ENCODE measurements around the gene EVI5.
"Not testable (repeated sequence)": the region's sequence is repeated elsewhere in the genome, so short reads cannot be mapped to it uniquely, and the experiment has no call there.

Gene EVI5

GRCh38 chr1:92563457-92564216 lies 221.3 kb downstream of the EVI5 start:
- no peak for DNase-seq

- no peak for DNase-seq
Measured at GRCh38 chr1:92556350-92556749, 228.6 kb downstream of the EVI5 start.

GRCh38 chr1:92554216-92554615 lies 230.7 kb downstream of the EVI5 start:
- DNase-seq = no peak

GRCh38 chr1:92551916-92552315 lies 233.0 kb downstream of the EVI5 start:
- no peak for DNase-seq

GRCh38 chr1:92544756-92545165 lies 240.1 kb downstream of the EVI5 start:
- DNase-seq = no peak

GRCh38 chr1:92543131-92544055 lies 241.5 kb downstream of the EVI5 start:
- no peak for DNase-seq

- DNase-seq = no peak
Measured at GRCh38 chr1:92538413-92539061, 246.4 kb downstream of the EVI5 start.

- no peak for DNase-seq
Measured at GRCh38 chr1:92538048-92538412, 246.9 kb downstream of the EVI5 start.

GRCh38 chr1:92536980-92537884 lies 247.7 kb downstream of the EVI5 start:
- no peak for DNase-seq

GRCh38 chr1:92536211-92536979 lies 248.5 kb downstream of the EVI5 start:
- DNase-seq = no peak

- DNase-seq = not testable (repeated sequence)
Measured at GRCh38 chr1:92532371-92532770, 252.5 kb downstream of the EVI5 start.

GRCh38 chr1:92531939-92532338 lies 253.0 kb downstream of the EVI5 start:
- not testable (repeated sequence) for DNase-seq

GRCh38 chr1:92527670-92528069 lies 257.2 kb downstream of the EVI5 start:
- DNase-seq = no peak

- DNase-seq = not testable (repeated sequence)
Measured at GRCh38 chr1:92524944-92525590, 259.8 kb downstream of the EVI5 start.

GRCh38 chr1:92519043-92519442 lies 265.9 kb downstream of the EVI5 start:
- DNase-seq = no peak

- DNase-seq = no peak
Measured at GRCh38 chr1:92516574-92516973, 268.3 kb downstream of the EVI5 start.

GRCh38 chr1:92515796-92516201 lies 269.1 kb downstream of the EVI5 start:
- DNase-seq = no peak

- no peak for DNase-seq
Measured at GRCh38 chr1:92511541-92511940, 273.4 kb downstream of the EVI5 start.

- no peak for DNase-seq
Measured at GRCh38 chr1:92509619-92510018, 275.3 kb downstream of the EVI5 start.

GRCh38 chr1:92505015-92505692 lies 279.8 kb downstream of the EVI5 start:
- no peak for DNase-seq

Data from left hindlimb (tissue), 1 donor.